Stimulated activated memory B cell treated with anti-CD40 and anti-IgM and Interleukin-4, amounts not matched to agents 10 μg/mL and 1 μg/mL and 100 μg/mL, for 72 hours (primary cell): ENCODE measurements around the gene CNTNAP1.
"Not testable (repeated sequence)": the region's sequence is repeated elsewhere in the genome, so short reads cannot be mapped to it uniquely, and the experiment has no call there.

Source experiments
- ATAC-seq: fragments of 150-1000 bp; cut with Tn5 transposase; 2 replicates; pipeline ENCODE4 v1.10.0; 2021
- H3K27ac Mint-ChIP-seq: one replicate; pipeline ENCODE4 v1.8.0; 2022; ENCODE audit warnings: mild to moderate bottlenecking, mixed read lengths
- H3K27me3 Mint-ChIP-seq: one replicate; pipeline ENCODE4 v1.8.0; 2022; ENCODE audit warnings: mixed read lengths
- H3K36me3 Mint-ChIP-seq: one replicate; pipeline ENCODE4 v1.8.0; 2022; ENCODE audit warnings: mixed read lengths
- H3K4me1 Mint-ChIP-seq: one replicate; pipeline ENCODE4 v1.8.0; 2022; ENCODE audit warnings: mixed read lengths
- H3K4me3 Mint-ChIP-seq: one replicate; pipeline ENCODE4 v1.8.0; 2022; ENCODE audit warnings: mild to moderate bottlenecking, moderate library complexity, mixed read lengths
- H3K9me3 Mint-ChIP-seq: one replicate; pipeline ENCODE4 v1.8.0; 2022; ENCODE audit warnings: mixed read lengths

The CNTNAP1 gene

DNA sequence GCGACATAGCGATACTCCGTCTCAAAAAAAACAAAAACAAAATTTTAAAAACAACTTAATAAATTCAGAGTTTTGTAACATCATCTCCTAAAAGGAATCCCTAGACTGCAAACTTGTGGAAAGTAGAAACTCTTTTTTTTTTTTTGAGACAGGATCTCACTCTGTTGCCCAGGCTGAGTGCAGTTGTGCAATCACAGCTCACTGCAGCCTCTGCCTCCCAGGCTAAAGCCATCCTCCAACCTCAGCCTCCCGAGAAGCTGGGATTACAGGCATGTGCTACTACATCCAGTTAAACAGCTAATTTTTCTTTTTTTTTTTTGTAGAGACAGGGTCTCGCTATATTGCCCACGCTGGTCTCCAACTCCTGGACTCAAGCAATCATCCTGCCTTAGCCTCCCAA, 42.8 kb downstream of the CNTNAP1 start:
- Mint-ChIP-seq H3K27ac (no peak overlapping the region), H3K36me3 (peaks cover 34% of the 10 kb centered on the region), H3K9me3 (no peaks in the 10 kb centered on the region), H3K4me1 (no peaks in the 10 kb centered on the region), H3K4me3 (no peak overlapping the region), H3K27me3 (no peaks in the 10 kb centered on the region)
- ATAC-seq: no peak

DNA sequence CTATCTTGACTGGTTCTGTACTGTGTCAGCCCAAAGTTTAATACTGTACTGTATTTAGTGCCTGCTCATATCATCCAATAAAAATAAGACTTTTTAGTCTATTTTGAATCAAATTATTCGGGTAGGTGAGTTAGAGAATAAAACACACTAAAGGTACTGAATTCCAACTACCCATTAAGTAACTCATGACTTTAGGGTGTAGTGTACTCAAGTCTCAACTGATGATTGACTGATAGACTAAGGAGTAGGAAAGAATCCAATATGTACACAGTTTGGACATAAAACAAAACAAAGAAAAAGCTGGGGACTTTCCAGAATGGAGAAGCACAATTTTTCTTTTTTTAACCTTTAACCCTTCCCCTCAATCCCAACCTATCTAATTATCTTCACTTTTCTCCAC, 58.4 kb downstream of the CNTNAP1 start:
- no peak for ATAC-seq
- Mint-ChIP-seq H3K4me1 (peaks cover 31% of the 10 kb centered on the region), H3K9me3 (no peaks in the 10 kb centered on the region), H3K27ac (no peak overlapping the region), H3K4me3 (no peak overlapping the region), H3K36me3 (no peaks in the 10 kb centered on the region), H3K27me3 (no peaks in the 10 kb centered on the region)

DNA sequence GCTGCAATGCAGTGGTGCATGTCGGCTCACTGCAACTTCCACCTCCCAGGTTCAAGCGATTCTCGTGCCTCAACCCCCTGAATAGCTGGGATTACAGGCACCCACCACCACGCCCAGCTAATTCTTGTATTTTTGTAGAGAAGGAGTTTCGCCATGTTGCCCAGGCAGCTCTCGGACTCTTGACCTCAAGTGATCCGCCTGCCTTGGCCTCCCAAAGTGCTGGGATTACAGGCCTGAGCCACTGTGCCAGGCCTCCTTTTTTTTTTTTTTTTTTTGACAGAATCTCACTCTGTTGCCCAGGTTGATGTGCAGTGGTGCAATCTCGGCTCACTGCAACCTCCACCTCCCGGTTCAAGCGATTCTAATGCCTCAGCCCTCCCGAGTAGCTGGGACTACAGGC, 60.6 kb downstream of the CNTNAP1 start:
- not testable (repeated sequence) for ATAC-seq, H3K36me3 Mint-ChIP-seq, H3K4me3 Mint-ChIP-seq, H3K9me3 Mint-ChIP-seq, H3K27me3 Mint-ChIP-seq
- Mint-ChIP-seq H3K4me1 (peaks cover 28% of the 10 kb centered on the region), H3K27ac (peak overlapping the region; percentile 51)

DNA sequence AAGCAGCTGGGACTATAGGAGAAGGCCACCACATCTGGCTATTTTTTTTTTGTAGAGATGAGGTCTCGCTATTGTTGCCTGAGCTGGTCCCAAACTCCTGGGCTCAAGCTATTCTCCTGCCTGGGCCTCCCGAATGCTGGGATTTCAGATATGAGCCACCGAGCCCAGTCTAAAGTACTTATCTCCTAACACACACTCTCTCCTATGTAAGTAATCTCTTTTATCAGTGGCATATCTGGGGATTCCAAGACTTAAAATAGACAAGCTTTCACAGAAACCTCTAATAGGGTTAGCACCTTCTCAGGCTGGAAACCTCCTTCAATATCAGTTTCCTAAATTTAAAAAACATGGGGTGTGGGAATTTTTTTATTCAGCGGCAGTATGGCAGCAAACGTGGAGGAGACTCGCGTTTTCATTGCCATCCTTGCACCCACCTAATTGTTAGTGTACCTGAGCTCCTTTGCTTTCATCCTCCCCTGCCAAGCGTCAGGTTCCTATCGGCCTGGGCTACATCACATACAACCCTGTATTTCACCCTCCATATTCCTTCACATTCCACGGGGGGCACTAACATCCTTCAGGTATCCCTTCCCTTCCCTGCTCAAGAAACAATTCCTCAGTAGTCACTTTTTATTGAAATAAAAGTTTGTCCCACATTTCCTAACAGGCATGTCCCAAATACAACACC, 61.4 kb downstream of the CNTNAP1 start:
- H3K27ac Mint-ChIP-seq: peak overlapping the region; percentile 88
- H3K4me3 Mint-ChIP-seq: peak overlapping the region; percentile 88
- no peaks in the 10 kb centered on the region for H3K9me3 Mint-ChIP-seq
- no peak for ATAC-seq
- H3K4me1 Mint-ChIP-seq: peaks cover 28% of the 10 kb centered on the region
- no peaks in the 10 kb centered on the region for H3K36me3 Mint-ChIP-seq
- H3K27me3 Mint-ChIP-seq: no peaks in the 10 kb centered on the region

DNA sequence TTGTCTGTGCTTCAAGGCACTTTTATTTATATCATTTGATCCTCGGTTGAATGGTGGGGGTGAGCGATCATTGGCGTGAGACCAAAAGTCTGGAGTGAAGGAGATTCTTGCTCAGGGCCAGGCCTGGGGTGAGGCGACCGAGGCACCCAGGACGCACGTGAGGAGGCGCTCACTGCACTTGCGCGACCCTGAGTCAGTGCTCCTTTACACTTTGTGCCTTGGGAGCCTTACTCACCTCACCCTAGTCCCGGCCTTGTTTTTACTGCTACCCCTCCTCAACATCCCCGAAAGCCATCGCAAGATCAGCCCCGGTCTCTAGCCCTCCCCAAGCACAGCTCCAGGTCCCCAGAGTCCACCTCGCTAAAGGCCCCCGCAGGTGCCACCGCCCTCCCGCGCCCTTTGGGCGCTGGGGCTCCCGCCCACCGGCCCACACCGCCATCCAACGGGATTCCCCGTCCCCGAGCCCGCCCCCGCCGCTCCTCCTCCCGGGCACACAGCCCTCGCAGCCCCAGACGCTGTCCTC, 62.0 kb downstream of the CNTNAP1 start:
- Mint-ChIP-seq H3K27ac (peak overlapping the region; percentile 88), H3K4me3 (peak overlapping the region; percentile 88), H3K9me3 (no peaks in the 10 kb centered on the region), H3K27me3 (no peaks in the 10 kb centered on the region), H3K4me1 (peaks cover 28% of the 10 kb centered on the region), H3K36me3 (no peaks in the 10 kb centered on the region)
- ATAC-seq: peak; percentile 87

DNA sequence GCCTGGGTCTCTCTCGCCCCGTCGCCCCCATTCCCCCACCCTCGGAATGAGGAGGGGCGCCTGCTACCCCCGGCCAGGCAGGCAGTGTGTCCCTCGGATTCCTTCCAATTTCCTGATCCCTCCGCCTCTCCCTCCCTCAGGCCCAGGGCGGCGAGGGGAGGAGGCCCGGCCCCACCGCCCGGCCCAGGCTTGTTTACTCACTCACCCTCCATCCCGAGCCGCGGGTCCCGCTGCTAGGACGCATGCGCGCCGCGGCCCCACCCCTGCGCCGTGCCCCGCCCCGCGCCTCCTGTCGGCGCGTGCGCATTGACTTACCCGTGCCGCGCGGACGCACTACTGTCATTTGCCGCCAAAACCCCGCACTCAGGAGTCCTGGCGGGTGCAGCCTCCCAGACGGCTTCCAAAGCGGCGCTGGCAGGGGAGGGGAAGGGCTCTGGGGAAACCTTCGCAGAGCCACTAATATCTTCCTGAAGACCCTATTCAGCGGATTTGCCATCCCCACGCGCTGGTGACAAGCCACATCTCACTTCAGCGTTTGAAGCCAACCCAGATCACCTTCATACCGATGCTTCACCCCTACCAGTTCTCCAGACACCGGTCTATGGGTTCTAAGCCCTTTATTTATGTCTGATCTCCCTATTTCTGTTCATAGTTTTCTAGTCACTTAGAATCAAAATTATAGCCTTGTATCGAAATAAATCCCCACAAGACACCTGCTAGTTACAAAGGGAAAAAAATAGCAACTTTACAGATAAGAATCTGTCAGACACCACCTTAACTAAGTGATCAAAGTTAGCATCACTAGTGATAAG, 62.7 kb downstream of the CNTNAP1 start, which contains the start of gene EZH1:
TSS of gene EZH1 (minus strand) at position 235 of the 812 bp plus-strand sequence. CDS start 16,099 bp downstream, outside the sequence.
- H3K36me3 Mint-ChIP-seq: no peaks in the 10 kb centered on the region
- H3K9me3 Mint-ChIP-seq: no peaks in the 10 kb centered on the region
- no peaks in the 10 kb centered on the region for H3K27me3 Mint-ChIP-seq
- peak within 1 kb of the TSS; percentile 88 for H3K27ac Mint-ChIP-seq
- peak; percentile 96 for ATAC-seq
- H3K4me1 Mint-ChIP-seq: peaks cover 28% of the 10 kb centered on the region
- H3K4me3 Mint-ChIP-seq: peak within 1 kb of the TSS; percentile 88

DNA sequence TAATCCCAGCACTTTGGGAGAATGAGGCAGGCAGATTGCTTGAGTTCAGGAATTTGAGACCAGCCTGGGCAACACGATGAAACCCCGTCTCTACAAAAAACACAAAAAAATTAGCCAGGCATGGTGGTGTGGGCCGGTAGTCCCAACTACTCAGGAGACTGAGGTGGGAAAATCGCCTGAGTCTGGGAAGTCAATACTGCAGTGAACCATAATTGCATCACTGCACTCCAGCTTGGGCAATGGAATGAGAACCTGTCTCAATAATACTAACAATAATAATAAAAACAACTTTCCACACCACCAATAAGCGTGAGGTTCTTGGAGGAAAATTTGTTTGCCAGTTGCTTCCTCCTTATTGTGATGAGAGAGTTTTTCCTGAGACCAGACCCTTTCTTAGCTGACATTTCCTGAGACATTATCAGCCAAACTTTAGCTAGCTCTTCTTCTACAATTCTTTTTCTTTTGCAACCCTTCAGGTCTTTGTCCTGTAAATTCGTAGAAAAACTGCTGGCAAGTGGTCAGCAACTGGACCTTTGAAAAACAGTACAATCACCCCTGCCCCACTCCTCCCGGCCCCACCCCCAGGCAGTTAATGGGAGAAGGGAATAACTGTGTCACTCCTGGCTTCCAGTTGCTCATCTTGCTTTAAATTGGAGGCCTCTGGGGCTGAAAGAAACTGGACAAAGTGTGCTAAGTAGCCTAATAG, 66.0 kb downstream of the CNTNAP1 start:
- Mint-ChIP-seq H3K36me3 (no peaks in the 10 kb centered on the region), H3K4me3 (no peak overlapping the region), H3K9me3 (no peaks in the 10 kb centered on the region), H3K27ac (no peak overlapping the region), H3K4me1 (peaks cover 15% of the 10 kb centered on the region), H3K27me3 (no peaks in the 10 kb centered on the region)
- no peak for ATAC-seq

DNA sequence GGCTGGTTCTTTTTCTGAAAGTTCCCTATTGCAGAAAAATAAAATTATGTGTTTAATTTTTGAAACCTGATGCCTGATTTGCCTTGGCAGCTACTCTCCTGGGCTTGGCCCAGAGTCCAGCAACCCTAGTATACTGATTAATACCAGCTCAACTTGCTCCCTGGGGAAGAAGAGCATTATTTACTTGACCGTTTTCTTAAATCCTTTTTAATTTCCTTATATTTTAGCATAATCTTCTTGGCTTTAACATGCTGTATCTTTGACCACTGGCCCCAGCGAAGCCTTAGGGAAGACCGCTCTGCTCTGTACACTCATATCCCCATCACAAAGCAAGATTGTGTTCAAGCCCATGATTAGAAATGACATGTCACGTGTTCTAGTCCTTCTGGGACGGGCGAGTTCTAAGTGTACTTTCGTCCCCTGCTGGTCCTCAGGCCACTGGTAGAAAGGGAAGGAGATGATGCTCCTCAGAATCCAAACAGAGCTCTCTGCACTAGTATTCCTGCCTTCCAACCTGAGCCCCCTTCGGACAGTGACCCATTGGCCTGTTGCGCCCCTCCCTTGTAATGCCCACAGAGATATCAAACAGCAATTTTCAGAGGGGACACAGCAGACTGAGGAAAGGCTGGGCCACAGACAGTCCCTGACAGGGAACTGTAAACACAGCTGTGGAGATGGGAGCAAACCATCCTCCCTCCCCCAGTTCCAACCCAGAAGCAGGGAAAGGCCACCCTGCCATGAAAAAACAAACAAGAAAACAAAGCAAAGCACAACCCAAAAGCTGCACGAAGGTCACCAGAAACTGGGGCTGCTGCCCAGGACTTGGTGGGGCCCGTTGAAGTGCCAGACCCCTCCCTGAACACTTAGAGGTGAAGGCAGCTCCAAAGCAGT, 66.8 kb downstream of the CNTNAP1 start:
- no peak for ATAC-seq
- Mint-ChIP-seq H3K4me3 (no peak overlapping the region), H3K27me3 (no peaks in the 10 kb centered on the region), H3K36me3 (no peaks in the 10 kb centered on the region), H3K27ac (no peak overlapping the region), H3K9me3 (no peaks in the 10 kb centered on the region), H3K4me1 (peaks cover 7% of the 10 kb centered on the region)
